Measurements from ENCODE around the gene AGTRAP. TPM values are rescaled to one million over a fixed set of nuclear protein-coding genes. Genes with fewer than 3 reads are reported as not detected.

The AGTRAP gene
- total RNA-seq, 6 experiments from 2014 or later = 31.4 to 41.4 (median 33.6) TPM

DNA sequence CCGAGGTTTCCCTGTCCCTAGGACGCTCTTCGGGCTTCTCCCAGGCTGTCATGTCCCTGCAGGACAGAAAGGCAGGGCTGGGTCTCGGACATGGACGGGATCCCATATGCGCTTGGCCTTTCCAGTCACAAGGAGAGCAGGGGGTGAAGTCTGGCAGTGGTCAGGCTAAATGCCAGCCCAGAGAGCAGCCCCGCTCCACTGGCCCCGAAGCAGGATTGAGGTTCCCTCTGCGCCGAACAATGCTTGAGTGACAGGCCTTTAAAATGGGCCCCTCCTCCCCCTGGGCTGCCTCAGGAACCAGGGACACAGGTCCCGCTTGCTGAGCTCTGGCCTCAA, 31.8 kb upstream of the AGTRAP start:
- no peak overlapping the region for H3K4me3 Mint-ChIP-seq

DNA sequence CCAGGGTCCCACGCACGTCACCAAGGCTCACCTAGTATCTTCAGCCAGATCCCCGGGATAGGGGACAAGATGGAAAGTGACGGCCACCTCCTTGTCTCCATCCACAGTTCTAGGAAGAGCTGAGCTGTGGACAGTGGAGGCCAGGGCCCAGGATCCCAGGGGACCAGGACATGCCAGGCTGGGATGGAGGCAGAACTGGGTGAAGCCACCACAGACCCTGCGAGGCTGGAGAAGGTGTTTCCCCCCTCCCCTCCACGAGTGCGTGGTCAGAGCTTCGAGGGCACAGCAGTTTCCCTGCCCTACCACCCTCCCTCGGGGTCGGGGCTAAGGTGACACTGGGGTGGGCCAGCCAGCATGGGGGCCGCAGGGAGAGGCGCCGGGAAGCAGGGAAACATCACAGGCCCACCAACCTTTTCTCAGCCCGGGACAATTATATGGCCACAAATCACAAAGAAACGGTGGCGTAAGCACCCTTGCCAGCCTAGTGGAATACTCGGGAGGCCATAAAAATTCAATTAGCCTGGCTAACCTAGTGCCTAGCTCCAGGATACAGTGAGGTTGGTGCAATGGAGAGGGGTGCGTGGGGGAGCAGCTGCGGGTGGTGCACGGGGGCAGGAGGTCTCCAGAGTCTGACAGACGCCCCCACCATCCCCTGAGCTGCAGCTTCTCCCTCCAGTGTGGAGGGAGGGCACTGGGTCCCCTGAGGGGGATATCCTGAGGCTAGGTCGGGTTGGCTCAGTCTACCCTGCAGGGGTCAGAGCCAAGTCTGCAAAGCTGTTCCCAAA, 31.1 kb upstream of the AGTRAP start:
- Mint-ChIP-seq H3K27ac (no peak overlapping the region), H3K36me3 (ENCODE audit: low read depth) (no peaks in the 10 kb centered on the region), H3K4me3 (no peak overlapping the region), H3K9me3 (no peaks in the 10 kb centered on the region), H3K27me3 (ENCODE audit: insufficient read depth) (peaks cover 23% of the 10 kb centered on the region), H3K4me1 (ENCODE audit: low read depth) (no peaks in the 10 kb centered on the region)
- no peak for DNase-seq
- no peak for TF ChIP-seq CTCF (IDR thresholded peaks at IDR 0.05)

More for the DNA sequence above, 31.8 kb upstream of the AGTRAP start:
- Mint-ChIP-seq H3K27me3 (ENCODE audit: insufficient read depth) (peaks cover 21% of the 10 kb centered on the region), H3K36me3 (ENCODE audit: low read depth) (no peaks in the 10 kb centered on the region), H3K4me1 (ENCODE audit: low read depth) (no peaks in the 10 kb centered on the region), H3K9me3 (no peaks in the 10 kb centered on the region), H3K27ac (no peak overlapping the region)
- DNase-seq = no peak
- TF ChIP-seq CTCF (IDR thresholded peaks at IDR 0.05) = no peak

GRCh38 chr1:11705596-11705995, 30.3 kb upstream of the AGTRAP start:
- Mint-ChIP-seq H3K4me3 (no peak overlapping the region), H3K36me3 (ENCODE audit: low read depth) (no peaks in the 10 kb centered on the region), H3K4me1 (ENCODE audit: low read depth) (no peaks in the 10 kb centered on the region), H3K27me3 (ENCODE audit: insufficient read depth) (peaks cover 21% of the 10 kb centered on the region), H3K9me3 (no peaks in the 10 kb centered on the region), H3K27ac (no peak overlapping the region)
- no peak for DNase-seq
- no peak for TF ChIP-seq CTCF (IDR thresholded peaks at IDR 0.05)

DNA sequence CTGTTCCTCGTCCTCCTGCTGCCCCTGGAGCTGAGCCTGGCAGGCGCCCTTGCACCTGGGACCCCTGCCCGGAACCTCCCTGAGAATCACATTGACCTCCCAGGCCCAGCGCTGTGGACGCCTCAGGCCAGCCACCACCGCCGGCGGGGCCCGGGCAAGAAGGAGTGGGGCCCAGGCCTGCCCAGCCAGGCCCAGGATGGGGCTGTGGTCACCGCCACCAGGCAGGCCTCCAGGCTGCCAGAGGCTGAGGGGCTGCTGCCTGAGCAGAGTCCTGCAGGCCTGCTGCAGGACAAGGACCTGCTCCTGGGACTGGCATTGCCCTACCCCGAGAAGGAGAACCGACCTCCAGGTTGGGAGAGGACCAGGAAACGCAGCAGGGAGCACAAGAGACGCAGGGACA, 29.6 kb upstream of the AGTRAP start:
- peaks cover 21% of the 10 kb centered on the region for H3K27me3 Mint-ChIP-seq (ENCODE audit: insufficient read depth)
- no peaks in the 10 kb centered on the region for H3K9me3 Mint-ChIP-seq
- H3K27ac Mint-ChIP-seq = no peak overlapping the region
- no peaks in the 10 kb centered on the region for H3K4me1 Mint-ChIP-seq (ENCODE audit: low read depth)
- TF ChIP-seq CTCF (IDR thresholded peaks at IDR 0.05) = no peak
- H3K36me3 Mint-ChIP-seq (ENCODE audit: low read depth) = no peaks in the 10 kb centered on the region
- no peak for DNase-seq
- no peak overlapping the region for H3K4me3 Mint-ChIP-seq

- Mint-ChIP-seq H3K9me3 (no peaks in the 10 kb centered on the region), H3K36me3 (ENCODE audit: low read depth) (no peaks in the 10 kb centered on the region), H3K27ac (no peak overlapping the region)
These were observed 28.2 kb upstream of the AGTRAP start for GRCh38 chr1:11707621-11708276.

More at GRCh38 chr1:11707621-11708276, 28.2 kb upstream of the AGTRAP start:
- H3K4me1 Mint-ChIP-seq (ENCODE audit: low read depth) = no peaks in the 10 kb centered on the region
- no peak for TF ChIP-seq CTCF (IDR thresholded peaks at IDR 0.05)
- DNase-seq = no peak
- H3K27me3 Mint-ChIP-seq (ENCODE audit: insufficient read depth) = peaks cover 28% of the 10 kb centered on the region
- no peak overlapping the region for H3K4me3 Mint-ChIP-seq
